Small intestine (tissue), 16 donors: ENCODE measurements around the gene SPEN. TPM values are rescaled to one million over a fixed set of nuclear protein-coding genes. Genes with fewer than 3 reads are reported as not detected.

ENCODE experiments used
- DNase-seq, 2 donors: peaks; one replicate each; pipeline versions ENCODE4 v3.0.0 to v3.0.0-alpha.2; 2013
- FAIRE-seq: peaks from 2 replicates; lab custom pipeline; 2012; peaks lifted over from hg19 to GRCh38; lab: Jason Lieb, UNC
- H3K27ac ChIP-seq, 3 donors: one replicate each; pipeline ENCODE4 v1.5.1; 2013; ENCODE audit warnings: low read length in 2 of 3, mild to moderate bottlenecking in 2 of 3, control low read depth in 1 of 3, inconsistent platforms in 1 of 3, low read depth in 1 of 3, moderate library complexity in 1 of 3
- H3K27me3 ChIP-seq, 3 donors: one replicate each; pipeline ENCODE4 v1.6.1; 2013; ENCODE audit warnings: low read length in 3 of 3, inconsistent platforms in 1 of 3; ENCODE audit not compliant: control insufficient read depth in 3 of 3, insufficient read depth in 3 of 3
- H3K36me3 ChIP-seq, 3 donors: one replicate each; pipeline ENCODE4 v1.6.1; 2013; ENCODE audit warnings: low read length in 3 of 3, inconsistent platforms in 1 of 3, low read depth in 1 of 3, mild to moderate bottlenecking in 1 of 3, moderate library complexity in 1 of 3; ENCODE audit not compliant: control insufficient read depth in 3 of 3, insufficient read depth in 2 of 3
- H3K4me1 ChIP-seq, 3 donors: one replicate each; pipeline ENCODE4 v1.6.1; 2013; ENCODE audit warnings: low read length in 2 of 3, inconsistent platforms in 1 of 3, low read depth in 1 of 3, mild to moderate bottlenecking in 1 of 3, moderate library complexity in 1 of 3; ENCODE audit not compliant: control insufficient read depth in 3 of 3, insufficient read depth in 2 of 3
- H3K4me3 ChIP-seq, 3 donors: one replicate each; pipeline ENCODE4 v1.5.1; 2013; ENCODE audit warnings: low read length in 3 of 3, control low read depth in 1 of 3, inconsistent platforms in 1 of 3, low read depth in 1 of 3, mild to moderate bottlenecking in 1 of 3, moderate library complexity in 1 of 3
- H3K9me3 ChIP-seq, 2 donors: one replicate each; pipeline ENCODE4 v1.6.1; 2013; ENCODE audit warnings: low read depth in 1 of 2, low read length in 1 of 2; ENCODE audit not compliant: control insufficient read depth in 2 of 2, insufficient read depth in 1 of 2
- WGBS, 3 donors: extraction: QIAGEN DNeasy Blood & Tissue Kit; methylation state at CpG; one replicate each; pipeline ENCODE4 v1.1.7; 2013; 5-methylcytosine and 5-hydroxymethylcytosine counted together
- long read RNA-seq, 10 donors: transcript quantifications; one replicate each; lab custom pipeline, GENCODE V29; 2026
- polyA plus RNA-seq, 4 donors: library from polyadenylated mRNA; stranded (reverse) in 3 of 4; unstranded in 1 of 4; fragments of 200-250 nt in 3 of 4; fragments of 120-200 nt in 1 of 4; gene quantifications; one replicate each; pipeline versions ENCODE4 v1.2.1 to v1.2.3, GENCODE V29; 2013
- donor health status: healthy with polysubstance abuse.
- donor health status: control.
- donor health status: control.
- donor health status: Bipolar disorder and iron deficiency.
- donor health status: healthy.

SPEN gene, protein sequence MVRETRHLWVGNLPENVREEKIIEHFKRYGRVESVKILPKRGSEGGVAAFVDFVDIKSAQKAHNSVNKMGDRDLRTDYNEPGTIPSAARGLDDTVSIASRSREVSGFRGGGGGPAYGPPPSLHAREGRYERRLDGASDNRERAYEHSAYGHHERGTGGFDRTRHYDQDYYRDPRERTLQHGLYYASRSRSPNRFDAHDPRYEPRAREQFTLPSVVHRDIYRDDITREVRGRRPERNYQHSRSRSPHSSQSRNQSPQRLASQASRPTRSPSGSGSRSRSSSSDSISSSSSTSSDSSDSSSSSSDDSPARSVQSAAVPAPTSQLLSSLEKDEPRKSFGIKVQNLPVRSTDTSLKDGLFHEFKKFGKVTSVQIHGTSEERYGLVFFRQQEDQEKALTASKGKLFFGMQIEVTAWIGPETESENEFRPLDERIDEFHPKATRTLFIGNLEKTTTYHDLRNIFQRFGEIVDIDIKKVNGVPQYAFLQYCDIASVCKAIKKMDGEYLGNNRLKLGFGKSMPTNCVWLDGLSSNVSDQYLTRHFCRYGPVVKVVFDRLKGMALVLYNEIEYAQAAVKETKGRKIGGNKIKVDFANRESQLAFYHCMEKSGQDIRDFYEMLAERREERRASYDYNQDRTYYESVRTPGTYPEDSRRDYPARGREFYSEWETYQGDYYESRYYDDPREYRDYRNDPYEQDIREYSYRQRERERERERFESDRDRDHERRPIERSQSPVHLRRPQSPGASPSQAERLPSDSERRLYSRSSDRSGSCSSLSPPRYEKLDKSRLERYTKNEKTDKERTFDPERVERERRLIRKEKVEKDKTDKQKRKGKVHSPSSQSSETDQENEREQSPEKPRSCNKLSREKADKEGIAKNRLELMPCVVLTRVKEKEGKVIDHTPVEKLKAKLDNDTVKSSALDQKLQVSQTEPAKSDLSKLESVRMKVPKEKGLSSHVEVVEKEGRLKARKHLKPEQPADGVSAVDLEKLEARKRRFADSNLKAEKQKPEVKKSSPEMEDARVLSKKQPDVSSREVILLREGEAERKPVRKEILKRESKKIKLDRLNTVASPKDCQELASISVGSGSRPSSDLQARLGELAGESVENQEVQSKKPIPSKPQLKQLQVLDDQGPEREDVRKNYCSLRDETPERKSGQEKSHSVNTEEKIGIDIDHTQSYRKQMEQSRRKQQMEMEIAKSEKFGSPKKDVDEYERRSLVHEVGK (N-terminal part only)
- polyA plus RNA-seq: 10 to 100 TPM; 12.2 to 48.8 (median 15.9) TPM
- long read RNA-seq, donor 1: 0 reads
- long read RNA-seq, donor 2, partial matches to known transcripts: 0 of 1 reads
- long read RNA-seq, donor 2, other reads (novel, unspliced or antisense): 0 of 1 reads
- long read RNA-seq, donor 3, partial matches to known transcripts: 18 of 22 reads
- long read RNA-seq, donor 3, other reads (novel, unspliced or antisense): 0 of 22 reads
- long read RNA-seq, donor 4, partial matches to known transcripts: 0 of 1 reads
- long read RNA-seq, donor 4, other reads (novel, unspliced or antisense): 0 of 1 reads
- long read RNA-seq, donor 5, partial matches to known transcripts: 0 of 3 reads
- long read RNA-seq, donor 5, other reads (novel, unspliced or antisense): 0 of 3 reads
- long read RNA-seq, donor 6, partial matches to known transcripts: 5 of 6 reads
- long read RNA-seq, donor 6, other reads (novel, unspliced or antisense): 0 of 6 reads
- long read RNA-seq, donor 7: 0 reads
- long read RNA-seq, donor 8, partial matches to known transcripts: 0 of 1 reads
- long read RNA-seq, donor 8, other reads (novel, unspliced or antisense): 0 of 1 reads
- long read RNA-seq, donor 9, partial matches to known transcripts: 8 of 11 reads
- long read RNA-seq, donor 9, other reads (novel, unspliced or antisense): 0 of 11 reads
- long read RNA-seq, donor 10, partial matches to known transcripts: 27 of 28 reads
- long read RNA-seq, donor 10, other reads (novel, unspliced or antisense): 0 of 28 reads

DNA sequence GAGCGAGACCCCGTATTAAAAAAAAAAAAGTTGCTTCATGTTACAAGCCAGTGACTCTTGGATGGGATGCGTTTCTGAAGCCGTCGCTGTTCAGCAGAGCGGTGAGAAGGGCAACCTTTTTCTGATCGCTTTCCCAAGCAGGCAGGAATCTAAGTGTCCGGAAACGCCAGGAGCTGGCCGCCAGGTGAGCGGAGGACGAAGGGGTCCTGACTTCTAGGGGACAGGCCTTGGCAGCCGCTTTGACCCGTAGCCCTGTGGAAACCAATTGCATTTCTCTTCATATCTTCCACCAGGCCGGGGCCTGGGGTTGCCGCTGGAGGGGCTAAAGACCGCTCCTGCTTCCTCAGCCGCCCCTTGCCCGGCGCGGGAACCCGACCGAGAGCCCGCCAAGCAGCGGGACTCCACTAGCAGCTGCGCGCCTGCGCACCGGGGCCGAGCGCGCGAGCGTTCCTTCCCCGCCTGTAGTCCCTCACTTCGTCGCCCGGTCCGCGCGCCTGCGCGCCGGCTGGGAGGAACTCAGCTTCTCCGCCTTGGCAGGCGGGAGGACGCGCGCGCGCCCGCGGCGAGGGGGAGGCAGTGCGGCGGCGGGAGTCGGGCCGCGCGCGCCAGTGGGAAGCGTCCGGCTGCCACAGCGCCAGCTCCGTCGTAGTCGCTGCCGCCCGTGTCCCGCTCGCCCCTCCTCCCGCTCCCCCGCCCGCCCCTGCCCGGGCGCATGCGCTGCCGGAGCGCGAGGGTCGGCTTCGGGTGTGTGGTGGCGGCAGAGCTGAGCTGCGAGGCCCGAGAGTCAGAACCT is at the start of gene SPEN:
Gene SPEN (plus strand): TSS at position 608 of the 793 bp plus-strand sequence. CDS start 361 bp downstream, outside the sequence.
- H3K27me3 ChIP-seq: no peaks in the 10 kb centered on the region
- H3K4me1 ChIP-seq: peaks cover 0 to 20% (median 5%) of the 10 kb centered on the region in 3 donors
- no peaks in the 10 kb centered on the region for H3K36me3 ChIP-seq
- H3K27ac ChIP-seq: peak within 1 kb of the TSS; percentile 97 to 100 (median 99)
- FAIRE-seq: no peak
- no peaks in the 10 kb centered on the region for H3K9me3 ChIP-seq
- peak; percentile 97 to 99 for DNase-seq
- peak within 1 kb of the TSS; percentile 94 to 99 (median 96) for H3K4me3 ChIP-seq
- 0 to 1% (median 0%) methylated on average over 43 to 86 of the region's 86 CpGs for WGBS, 3 donors

DNA sequence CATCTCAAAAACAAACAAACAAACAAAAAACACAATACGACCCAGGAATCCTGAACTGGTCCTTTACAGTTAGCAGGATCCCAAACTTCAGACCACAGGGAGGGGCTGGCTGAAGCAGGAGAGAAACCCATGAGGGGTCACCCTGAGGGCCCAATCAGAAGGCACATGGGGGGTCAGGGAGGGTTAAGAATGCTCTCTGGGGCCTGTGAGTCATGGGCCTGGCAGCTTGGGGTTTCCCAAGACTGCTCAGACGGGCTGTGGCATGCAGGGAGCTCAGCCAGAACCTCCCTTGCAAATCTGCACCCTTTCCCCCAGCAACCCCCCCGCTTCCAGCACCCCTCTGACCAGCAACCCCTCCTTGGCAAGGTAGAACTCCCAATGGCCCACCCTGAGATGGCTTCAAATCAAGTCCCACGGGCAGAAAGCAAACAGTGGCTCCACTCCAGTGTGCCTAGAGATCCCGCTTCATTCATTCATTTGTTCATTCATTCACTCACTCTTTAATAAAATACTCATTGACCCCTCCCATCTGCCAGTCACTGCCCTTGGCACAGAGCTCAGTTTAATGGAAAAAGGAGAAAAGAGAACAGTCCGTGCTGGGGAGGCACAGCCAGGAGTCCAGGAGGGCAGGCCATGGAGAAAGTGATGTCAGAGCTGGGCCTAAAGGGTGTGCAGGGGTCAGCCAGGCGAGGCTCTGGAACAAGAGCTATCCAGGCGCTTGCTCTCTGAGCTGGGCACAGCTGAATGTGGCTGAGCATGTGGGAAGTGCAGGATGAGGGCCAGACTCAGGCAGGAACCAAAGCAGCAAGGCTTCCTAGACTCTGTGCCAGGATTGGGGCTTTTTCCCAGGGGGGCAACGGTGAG is 48.3 kb upstream of the SPEN start:
- Histone ChIP-seq H3K4me1 (peaks cover 5 to 57% (median 8%) of the 10 kb centered on the region in 3 donors), H3K27me3 (no peaks in the 10 kb centered on the region), H3K36me3 (no peaks in the 10 kb centered on the region), H3K27ac (peak overlapping the region; percentile 46 to 90 (median 88)), H3K4me3 (peak overlapping the region in 1 of 3 donors; percentile 44), H3K9me3 (no peaks in the 10 kb centered on the region)
- peak; percentile 47 to 81 for DNase-seq
- FAIRE-seq: no peak
- 21 to 48% (median 45%) methylated on average over 9 of the region's 9 CpGs for WGBS, 3 donors

DNA sequence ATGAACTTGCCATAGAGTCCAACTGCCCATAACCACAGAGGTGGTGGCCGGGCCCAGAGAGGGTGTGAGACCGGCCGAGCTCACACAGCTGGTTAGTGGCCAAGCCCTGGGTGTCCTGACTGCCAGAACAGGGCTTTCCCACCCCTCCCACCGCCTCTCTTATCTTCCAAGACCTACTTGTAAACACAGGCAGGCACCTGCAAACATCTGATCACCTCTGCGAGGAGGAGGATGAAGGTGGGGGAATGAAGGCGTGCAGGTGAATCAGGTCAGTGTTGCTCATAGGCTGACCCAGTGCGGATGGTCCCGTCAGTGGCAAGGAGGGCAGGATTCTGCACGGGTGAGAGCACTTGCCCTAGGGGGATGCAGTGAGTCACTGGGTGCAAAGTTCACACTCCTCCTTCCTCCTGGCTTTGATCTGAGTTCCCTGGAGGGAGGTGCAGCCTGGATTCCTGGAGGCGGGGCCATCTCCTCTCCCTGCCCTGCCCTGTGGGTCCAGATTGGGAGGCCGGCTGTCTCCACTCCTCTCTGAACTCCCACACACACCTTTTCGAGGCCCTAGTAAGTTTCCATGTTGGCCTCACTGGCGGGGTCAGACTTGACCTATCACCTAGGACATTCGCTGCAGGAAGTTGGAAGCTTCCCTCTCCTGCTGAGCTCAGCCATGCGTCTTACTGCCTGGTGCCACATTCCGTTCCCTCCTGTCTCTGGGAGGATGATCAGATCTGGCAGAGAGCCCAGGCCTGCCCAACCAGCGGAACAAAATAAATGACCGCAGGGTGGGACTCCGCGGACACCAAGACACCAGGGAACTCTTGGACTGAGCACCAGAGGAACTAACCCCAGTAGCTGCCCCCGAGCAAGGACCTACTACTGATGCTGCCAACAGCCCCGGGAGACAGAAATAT is 47.3 kb upstream of the SPEN start:
- Histone ChIP-seq H3K4me1 (peaks cover 5 to 49% (median 6%) of the 10 kb centered on the region in 3 donors), H3K4me3 (peak overlapping the region in 1 of 3 donors; percentile 44), H3K9me3 (no peaks in the 10 kb centered on the region), H3K27ac (peak overlapping the region; percentile 46 to 90 (median 88)), H3K36me3 (no peaks in the 10 kb centered on the region), H3K27me3 (no peaks in the 10 kb centered on the region)
- 13 to 41% (median 25%) methylated on average over 22 of the region's 22 CpGs for WGBS, 3 donors
- no peak for FAIRE-seq
- DNase-seq: peak; percentile 97 to 99

DNA sequence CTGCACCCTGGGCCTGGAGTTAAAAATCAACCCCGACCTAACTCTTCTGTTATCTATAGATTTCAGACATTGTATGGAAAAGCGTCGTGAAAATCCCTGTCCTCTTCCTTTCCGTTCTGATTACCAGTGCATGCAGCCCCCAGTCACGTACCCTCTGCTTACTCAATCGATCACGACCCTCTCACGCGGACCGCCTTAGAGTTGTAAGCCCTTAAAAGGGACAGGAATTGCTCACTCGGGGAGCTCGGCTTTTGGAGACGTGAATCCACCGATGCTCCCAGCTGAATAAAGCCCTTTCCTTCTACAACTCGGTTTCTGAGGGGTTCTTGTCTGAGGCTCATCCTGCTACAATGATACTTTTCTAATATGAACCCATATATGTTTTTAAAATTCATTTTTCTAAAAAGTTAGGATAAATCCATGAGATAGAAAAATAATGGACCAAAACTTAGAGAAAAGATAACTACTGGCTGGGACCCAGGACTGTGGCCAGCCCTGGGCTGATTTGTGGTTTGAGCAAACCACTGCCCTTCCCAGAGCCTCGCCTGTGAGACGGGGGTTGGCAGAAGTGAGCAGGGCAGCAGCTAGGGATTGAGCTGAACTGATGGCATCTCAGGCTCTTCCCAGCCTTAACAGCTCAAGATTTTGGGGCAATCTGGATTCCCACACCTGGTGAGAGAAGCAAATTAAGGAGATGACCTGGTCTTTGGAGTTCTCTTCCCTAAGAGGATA is 45.1 kb upstream of the SPEN start:
- FAIRE-seq: no peak
- 79 to 82% (median 81%) methylated on average over 17 of the region's 17 CpGs for WGBS, 3 donors

DNA sequence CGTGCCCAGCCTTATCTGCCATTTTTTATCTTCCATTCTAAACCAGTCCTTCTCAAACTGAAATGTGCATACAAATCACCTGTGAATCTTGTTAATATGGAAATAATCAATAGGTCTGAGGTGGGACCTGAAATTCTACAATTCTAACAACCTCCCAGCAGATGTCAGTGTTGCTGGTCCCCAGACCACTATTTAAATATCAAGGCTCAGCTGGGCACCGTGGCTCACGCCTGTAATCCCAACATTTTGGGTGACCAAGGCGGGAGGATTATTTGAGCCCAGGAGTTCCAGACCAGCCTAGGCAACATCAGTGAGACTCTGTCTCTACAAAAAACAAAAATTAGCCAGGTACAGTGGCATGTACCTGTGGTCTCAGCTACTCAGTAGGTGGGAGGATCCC is 44.1 kb upstream of the SPEN start:
- DNase-seq (peak; percentile 27 to 40), FAIRE-seq (no peak)
- Histone ChIP-seq H3K9me3 (no peaks in the 10 kb centered on the region), H3K4me1 (peaks cover 0 to 32% (median 5%) of the 10 kb centered on the region in 3 donors), H3K4me3 (no peak overlapping the region), H3K27me3 (no peaks in the 10 kb centered on the region), H3K36me3 (no peaks in the 10 kb centered on the region), H3K27ac (no peak overlapping the region)
- WGBS, 3 donors: 19 to 29% (median 27%) methylated on average over 4 of the region's 4 CpGs

More for the DNA sequence above, 45.1 kb upstream of the SPEN start:
- Histone ChIP-seq H3K4me1 (peaks cover 0 to 36% (median 5%) of the 10 kb centered on the region in 3 donors), H3K9me3 (no peaks in the 10 kb centered on the region), H3K36me3 (no peaks in the 10 kb centered on the region), H3K27me3 (no peaks in the 10 kb centered on the region), H3K4me3 (no peak overlapping the region), H3K27ac (no peak overlapping the region)
- DNase-seq: no peak
